Thoracic aorta (tissue), 2 donors: ENCODE measurements around the gene LPAR3. TPM values are rescaled to one million over a fixed set of nuclear protein-coding genes. Genes with fewer than 3 reads are reported as not detected.

Source experiments
- ATAC-seq: fragments of 150-250 bp; one replicate; pipeline ENCODE4 v1.8.0; 2017; ENCODE audit warnings: low read depth; ENCODE audit not compliant: insufficient number of reproducible peaks, low FRiP score
- DNase-seq: peaks from one replicate; pipeline ENCODE4 v3.0.0-alpha.2; 2020; ENCODE audit warnings: low spot score
- H3K27ac ChIP-seq, 2 donors: fragments of 200-600 bp; sonication (generic); 1 replicate in 1 of 2; 2 replicates in 1 of 2; pipeline ENCODE4 v1.5.1; 2016; ENCODE audit warnings: mild to moderate bottlenecking in 2 of 2, moderate library complexity in 2 of 2
- H3K27me3 ChIP-seq: fragments of 200-600 bp; sonication (generic); replicated peaks from 2 replicates; pipeline ENCODE4 v1.6.0; 2016; ENCODE audit warnings: mild to moderate bottlenecking; ENCODE audit not compliant: insufficient read depth
- H3K36me3 ChIP-seq: fragments of 200-600 bp; sonication (generic); one replicate; pipeline ENCODE4 v1.5.1; 2016
- H3K4me1 ChIP-seq, 2 donors: fragments of 200-600 bp; sonication (generic); 1 replicate in 1 of 2; 2 replicates in 1 of 2; pipeline versions ENCODE4 v1.5.1 to v1.6.0; 2016; ENCODE audit warnings: low read depth in 2 of 2, mild to moderate bottlenecking in 1 of 2; ENCODE audit not compliant: control insufficient read depth in 1 of 2
- H3K4me3 ChIP-seq: fragments of 200-600 bp; sonication (generic); 2 replicates; pipeline ENCODE4 v1.5.1; 2016; ENCODE audit warnings: mild to moderate bottlenecking
- H3K9me3 ChIP-seq: fragments of 200-600 bp; sonication (generic); 2 replicates; pipeline ENCODE4 v1.5.1; 2016
- CTCF ChIP-seq: fragments of 200-600 bp; sonication (generic); IDR thresholded peaks from one replicate; pipeline ENCODE4 v1.5.1; 2019; ENCODE audit warnings: antibody characterized with exemption
- total RNA-seq, 2 donors: library from RNA; depleted of rRNA; stranded (reverse); fragments of >200 nt; gene quantifications; one replicate each; pipeline versions ENCODE4 v1.1.0 to v1.2.3, GENCODE V29; 2016

LPAR3 gene
- total RNA-seq, 2 donors from 2014 or later: 1.1 to 2.7 TPM

GRCh38 chr1:84802567-84803232 lies 90.3 kb downstream of the LPAR3 start:
- no peaks in the 10 kb centered on the region for H3K27me3 ChIP-seq
- no peak for ATAC-seq
- H3K36me3 ChIP-seq: no peaks in the 10 kb centered on the region
- H3K4me1 ChIP-seq: no peaks in the 10 kb centered on the region
- no peak for TF ChIP-seq CTCF
- no peaks in the 10 kb centered on the region for H3K9me3 ChIP-seq
- no peak overlapping the region for H3K4me3 ChIP-seq
- no peak for DNase-seq
- no peak overlapping the region for H3K27ac ChIP-seq

- H3K4me3 ChIP-seq: no peak overlapping the region
- H3K27me3 ChIP-seq: no peaks in the 10 kb centered on the region
- DNase-seq (no peak), ATAC-seq (no peak)
- no peak for TF ChIP-seq CTCF
- no peaks in the 10 kb centered on the region for H3K4me1 ChIP-seq
- no peak overlapping the region for H3K27ac ChIP-seq
- no peaks in the 10 kb centered on the region for H3K36me3 ChIP-seq
- H3K9me3 ChIP-seq: no peaks in the 10 kb centered on the region
These were observed 92.6 kb downstream of the LPAR3 start for GRCh38 chr1:84800090-84801073.

- H3K27ac ChIP-seq: no peak overlapping the region
- H3K4me3 ChIP-seq: no peak overlapping the region
- ATAC-seq: no peak
- peaks cover under 1% of the 10 kb centered on the region for H3K9me3 ChIP-seq
- H3K36me3 ChIP-seq: no peaks in the 10 kb centered on the region
- no peak for TF ChIP-seq CTCF
- H3K4me1 ChIP-seq: no peaks in the 10 kb centered on the region
- no peaks in the 10 kb centered on the region for H3K27me3 ChIP-seq
- no peak for DNase-seq
These were observed 95.4 kb downstream of the LPAR3 start for GRCh38 chr1:84797603-84798002.

- Histone ChIP-seq H3K36me3 (no peaks in the 10 kb centered on the region), H3K4me3 (no peak overlapping the region), H3K4me1 (no peaks in the 10 kb centered on the region), H3K27ac (no peak overlapping the region), H3K9me3 (peaks cover 5% of the 10 kb centered on the region), H3K27me3 (no peaks in the 10 kb centered on the region)
- TF ChIP-seq CTCF: no peak
- no peak for ATAC-seq
- DNase-seq: no peak
These were observed 96.9 kb downstream of the LPAR3 start for GRCh38 chr1:84795966-84796600.

GRCh38 chr1:84795213-84795612 lies 97.8 kb downstream of the LPAR3 start:
- Histone ChIP-seq H3K36me3 (no peaks in the 10 kb centered on the region), H3K27me3 (no peaks in the 10 kb centered on the region), H3K27ac (no peak overlapping the region), H3K4me1 (no peaks in the 10 kb centered on the region), H3K9me3 (peaks cover 5% of the 10 kb centered on the region), H3K4me3 (no peak overlapping the region)
- DNase-seq: no peak
- no peak for ATAC-seq
- no peak for TF ChIP-seq CTCF
